Stimulated activated CD8-positive, alpha-beta memory T cell treated with anti-CD3 and anti-CD28 coated beads, Interleukin-7, amount 100 ng/mL, for 4 hours (primary cell): ENCODE data around the gene HSPA14.
"Not testable (repeated sequence)": the region's sequence is repeated elsewhere in the genome, so short reads cannot be mapped to it uniquely, and the experiment has no call there.

ENCODE experiments used
- DNase-seq, 2 donors: peaks; one replicate each; pipeline ENCODE4 v3.0.0-alpha.2; 2020; ENCODE audit warnings: low read depth in 2 of 2

The HSPA14 gene, protein sequence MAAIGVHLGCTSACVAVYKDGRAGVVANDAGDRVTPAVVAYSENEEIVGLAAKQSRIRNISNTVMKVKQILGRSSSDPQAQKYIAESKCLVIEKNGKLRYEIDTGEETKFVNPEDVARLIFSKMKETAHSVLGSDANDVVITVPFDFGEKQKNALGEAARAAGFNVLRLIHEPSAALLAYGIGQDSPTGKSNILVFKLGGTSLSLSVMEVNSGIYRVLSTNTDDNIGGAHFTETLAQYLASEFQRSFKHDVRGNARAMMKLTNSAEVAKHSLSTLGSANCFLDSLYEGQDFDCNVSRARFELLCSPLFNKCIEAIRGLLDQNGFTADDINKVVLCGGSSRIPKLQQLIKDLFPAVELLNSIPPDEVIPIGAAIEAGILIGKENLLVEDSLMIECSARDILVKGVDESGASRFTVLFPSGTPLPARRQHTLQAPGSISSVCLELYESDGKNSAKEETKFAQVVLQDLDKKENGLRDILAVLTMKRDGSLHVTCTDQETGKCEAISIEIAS

DNA sequence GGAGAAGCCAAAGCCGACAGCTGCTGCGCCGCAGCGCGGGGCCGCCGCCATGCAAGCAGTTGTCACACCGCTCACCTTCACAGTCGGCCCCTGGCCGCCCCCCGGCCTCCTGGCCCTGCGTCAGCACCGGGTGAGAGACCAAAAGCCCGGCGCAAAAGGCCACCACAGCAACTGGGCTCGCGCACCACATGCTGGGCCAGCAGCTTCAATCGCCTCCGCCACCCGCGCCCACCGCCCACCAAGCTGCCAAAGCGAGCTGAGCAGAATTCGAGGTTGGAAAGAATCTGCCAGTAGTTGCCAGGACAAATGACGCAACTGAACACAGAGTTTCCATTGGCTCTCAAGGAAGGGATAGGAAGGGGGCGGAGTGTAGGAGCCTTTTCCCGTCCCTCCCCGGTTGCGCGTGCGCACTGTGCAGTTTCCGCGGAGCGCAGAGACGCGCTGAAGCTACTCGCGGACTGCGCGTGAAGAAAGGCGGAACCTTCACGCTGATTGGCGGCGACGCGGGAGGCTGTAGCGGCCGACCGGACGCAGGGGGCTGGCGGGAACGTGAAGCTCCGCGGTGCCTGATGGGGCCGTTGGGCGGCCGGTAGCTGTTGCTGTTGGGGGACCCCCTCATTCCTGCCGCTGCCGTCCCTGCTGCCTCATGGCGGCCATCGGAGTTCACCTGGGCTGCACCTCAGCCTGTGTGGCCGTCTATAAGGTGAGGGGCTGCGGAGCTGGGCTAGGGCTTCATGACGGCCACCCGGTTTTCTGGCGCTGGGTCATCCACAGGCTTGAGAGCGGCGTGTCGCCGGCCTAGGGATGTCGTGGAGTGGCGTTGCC lies at the start of gene HSPA14, which contains the start of the genes CDNF and MSANTD7:
Gene HSPA14 (plus strand): TSS at position 550 of the 825 bp plus-strand sequence. CDS start 97 bp downstream, at position 647.
Gene CDNF (minus strand): TSS at position 281 of the 825 bp plus-strand sequence. CDS start 91 bp downstream, at position 190.
Gene MSANTD7 (plus strand): TSS at position 550 of the 825 bp plus-strand sequence. CDS start 3,979 bp downstream, outside the sequence.
- DNase-seq, result peak; percentile 98 to 99

DNA sequence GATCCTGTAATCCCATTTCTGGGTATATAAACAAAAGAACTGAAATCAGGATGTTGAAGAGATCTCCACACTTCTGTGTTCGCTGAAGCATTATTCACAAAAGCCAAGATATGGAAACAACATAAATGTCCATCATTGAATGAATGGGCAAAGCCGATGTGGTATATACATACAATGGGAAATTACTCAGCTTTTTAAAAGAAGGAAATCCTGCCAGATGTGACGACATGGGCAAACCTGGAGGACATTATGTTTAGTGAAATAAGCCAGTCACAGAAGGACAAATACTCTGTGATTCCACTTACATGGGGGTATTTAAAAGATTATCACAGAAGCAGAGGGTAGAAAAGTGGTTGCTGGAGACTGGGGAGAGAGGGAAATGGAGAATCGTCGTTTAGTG lies 39.5 kb upstream of the HSPA14 start:
- DNase-seq, result no peak

DNA sequence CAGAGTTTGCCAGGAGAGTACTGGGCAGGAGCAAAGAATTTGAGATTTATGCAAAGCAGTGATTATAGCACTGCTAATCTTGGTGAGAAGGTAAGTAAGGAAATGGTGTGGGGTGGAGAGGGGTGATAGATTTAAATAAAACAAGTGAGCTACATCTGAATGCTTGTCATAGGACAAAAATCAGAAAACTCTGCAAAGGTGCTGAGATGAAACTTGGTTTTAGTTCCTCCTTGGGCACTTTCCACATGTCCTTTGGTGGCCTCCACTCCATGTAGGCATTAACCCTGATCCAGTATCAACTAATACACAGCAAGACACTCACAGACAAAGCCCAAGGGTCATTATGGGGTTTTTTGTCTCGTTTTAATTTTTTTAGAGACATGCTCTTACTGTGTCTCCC lies 37.7 kb upstream of the HSPA14 start:
- DNase-seq, result no peak

DNA sequence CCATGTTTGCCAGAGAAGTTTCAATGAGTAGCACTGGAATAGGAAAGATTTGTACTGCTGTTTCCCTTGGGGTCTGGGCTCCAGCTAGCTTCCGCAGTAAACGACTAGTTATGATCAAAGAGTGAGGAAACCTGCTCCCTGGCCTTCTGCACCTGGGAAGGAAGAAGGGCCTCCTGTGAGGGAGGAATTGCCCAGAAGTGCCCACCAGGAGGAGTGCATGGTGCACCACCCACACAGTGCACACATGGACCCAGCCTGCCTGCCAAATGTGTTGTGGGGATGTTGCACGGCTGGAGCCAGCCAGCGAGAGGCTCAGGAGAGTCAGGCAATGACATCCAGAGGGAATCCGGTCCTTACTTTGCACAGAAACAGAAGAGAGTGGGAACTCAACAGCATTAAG lies 36.4 kb upstream of the HSPA14 start:
- DNase-seq, result no peak

DNA sequence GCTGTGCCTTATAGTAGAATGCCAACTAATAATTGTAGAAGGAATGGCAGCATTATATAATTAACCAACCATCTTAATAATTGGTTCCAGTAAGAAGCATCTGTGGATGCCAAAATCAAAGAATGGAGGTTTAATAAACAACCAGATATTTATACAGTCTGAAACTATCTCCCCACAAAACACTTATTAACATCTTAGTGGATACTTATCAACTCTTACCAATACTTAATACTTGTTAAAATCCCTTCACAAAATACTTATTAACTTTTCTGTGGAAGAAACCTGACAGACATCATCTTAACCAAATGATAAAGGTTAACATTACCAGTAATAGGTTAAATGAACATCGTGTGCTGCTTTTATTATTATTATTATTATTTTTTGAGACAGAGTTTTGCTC lies 34.3 kb upstream of the HSPA14 start:
- DNase-seq, result no peak

DNA sequence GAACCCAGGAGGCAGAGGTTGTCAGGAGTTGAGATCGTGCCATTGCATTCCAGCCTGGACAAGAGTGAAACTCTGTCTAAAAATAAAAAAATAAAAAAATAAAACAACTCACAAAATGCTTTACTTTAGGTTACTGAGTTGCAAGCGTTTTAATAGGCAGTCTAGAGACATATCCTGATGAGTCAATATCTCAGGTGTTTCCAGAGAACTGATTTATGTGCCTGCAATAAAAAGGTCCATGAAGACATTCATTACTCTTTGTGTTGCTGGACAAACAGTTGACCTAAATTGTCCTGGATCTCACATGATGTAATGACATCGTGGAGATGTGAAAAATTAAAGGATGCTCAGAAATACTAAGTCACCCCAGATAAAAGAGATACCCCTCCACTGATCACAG lies 31.8 kb upstream of the HSPA14 start:
- no peak for DNase-seq

DNA sequence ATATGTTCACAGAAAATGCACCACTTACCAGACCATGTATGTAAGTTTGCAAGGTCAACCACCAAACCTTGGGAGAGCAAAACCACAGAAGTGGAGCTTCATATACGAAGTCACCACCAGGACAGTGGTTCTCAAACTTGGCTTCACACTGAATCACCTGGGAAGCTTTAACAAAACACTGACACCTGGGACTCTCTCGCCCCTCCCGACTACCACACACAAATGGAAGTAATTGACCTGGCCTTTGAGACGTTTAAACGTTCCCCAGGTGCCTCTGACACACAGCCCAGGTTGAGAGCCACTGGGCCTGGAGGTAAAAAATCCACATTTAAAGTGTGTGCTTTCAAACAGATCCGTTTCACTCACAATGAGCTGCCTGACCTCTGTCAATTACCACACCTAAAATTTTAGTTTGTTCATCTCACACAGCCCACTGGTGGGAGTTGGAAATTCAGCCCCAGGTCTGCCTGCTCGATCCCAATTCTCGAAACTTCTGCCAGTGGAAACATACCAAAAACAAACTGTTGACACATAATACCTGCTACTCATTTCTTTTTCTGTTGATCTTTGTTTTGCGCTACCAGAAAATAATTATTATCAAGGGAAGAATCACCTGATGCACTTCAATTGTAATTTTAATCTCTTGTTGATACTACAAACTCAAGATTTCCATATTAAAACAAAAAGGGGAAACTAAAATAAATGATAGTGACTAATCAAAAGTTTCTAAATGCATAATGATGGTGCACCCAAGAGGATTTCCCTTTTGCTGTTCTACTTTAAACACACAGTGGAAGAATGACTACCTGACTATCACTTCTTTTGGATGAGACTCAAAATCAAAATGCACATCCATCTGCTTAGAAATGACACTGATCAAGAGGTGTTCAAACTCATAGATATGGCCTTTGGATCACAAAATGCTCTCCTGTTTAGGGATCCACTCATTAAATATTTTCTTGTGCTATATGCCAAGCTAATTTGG lies 26.8 kb upstream of the HSPA14 start:
- DNase-seq, result no peak

DNA sequence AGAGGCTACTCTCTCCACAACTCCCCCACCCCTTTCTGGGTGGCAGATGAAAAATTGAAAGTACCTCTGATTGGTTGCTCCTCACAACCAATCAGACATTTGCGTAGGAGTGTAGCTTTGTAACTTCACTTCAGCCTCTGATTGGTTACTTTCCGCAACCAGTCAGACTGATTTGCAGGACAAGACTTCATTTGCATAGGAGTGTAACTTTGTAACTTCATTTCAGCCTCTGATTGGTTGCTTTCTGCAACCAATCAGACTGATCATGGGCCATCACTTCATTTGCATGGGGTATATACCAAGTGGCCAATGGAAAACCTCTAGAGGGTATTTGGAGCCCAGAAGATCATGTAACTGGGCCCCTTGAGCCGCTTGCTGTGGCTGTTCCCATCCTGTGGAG lies 25.8 kb upstream of the HSPA14 start:
- DNase-seq, result no peak

DNA sequence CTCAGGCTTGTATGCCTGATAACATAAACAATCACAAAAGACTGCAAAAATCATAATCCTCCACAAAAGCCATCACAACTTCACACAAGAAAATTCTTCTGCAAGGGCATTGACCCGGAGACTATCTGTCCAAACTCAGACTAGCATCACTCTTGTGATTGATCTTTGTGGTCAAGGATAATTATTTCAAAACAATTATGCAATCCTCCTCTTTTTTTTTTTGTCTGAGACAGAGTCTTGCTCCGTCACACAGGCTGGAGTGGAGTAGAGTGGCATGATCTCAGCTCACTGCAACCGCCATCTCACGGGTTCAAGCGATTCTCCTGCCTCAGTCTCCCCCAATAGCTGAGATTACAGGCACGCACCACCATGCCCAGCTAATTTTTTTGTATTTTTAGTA lies 22.4 kb upstream of the HSPA14 start:
- no peak for DNase-seq

DNA sequence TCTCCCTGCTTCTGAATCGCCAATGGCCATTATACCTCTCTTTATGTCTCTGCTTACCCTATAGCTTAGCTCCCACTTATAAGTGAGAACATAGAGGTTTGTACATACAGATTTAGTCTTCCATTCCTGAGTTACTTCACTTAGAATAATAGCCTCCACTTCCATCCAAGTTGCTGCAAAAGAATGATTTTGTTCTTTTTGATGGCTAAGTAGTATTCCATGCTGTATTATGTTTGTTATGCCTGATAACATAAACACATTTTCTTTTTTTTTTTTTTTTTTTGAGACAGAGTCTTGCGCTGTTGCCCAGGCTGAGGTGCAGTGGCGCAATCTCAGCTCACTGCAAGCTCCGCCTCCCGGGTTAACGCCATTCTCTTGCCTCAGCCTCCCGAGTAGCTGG lies 21.4 kb upstream of the HSPA14 start:
- not testable (repeated sequence) for DNase-seq

DNA sequence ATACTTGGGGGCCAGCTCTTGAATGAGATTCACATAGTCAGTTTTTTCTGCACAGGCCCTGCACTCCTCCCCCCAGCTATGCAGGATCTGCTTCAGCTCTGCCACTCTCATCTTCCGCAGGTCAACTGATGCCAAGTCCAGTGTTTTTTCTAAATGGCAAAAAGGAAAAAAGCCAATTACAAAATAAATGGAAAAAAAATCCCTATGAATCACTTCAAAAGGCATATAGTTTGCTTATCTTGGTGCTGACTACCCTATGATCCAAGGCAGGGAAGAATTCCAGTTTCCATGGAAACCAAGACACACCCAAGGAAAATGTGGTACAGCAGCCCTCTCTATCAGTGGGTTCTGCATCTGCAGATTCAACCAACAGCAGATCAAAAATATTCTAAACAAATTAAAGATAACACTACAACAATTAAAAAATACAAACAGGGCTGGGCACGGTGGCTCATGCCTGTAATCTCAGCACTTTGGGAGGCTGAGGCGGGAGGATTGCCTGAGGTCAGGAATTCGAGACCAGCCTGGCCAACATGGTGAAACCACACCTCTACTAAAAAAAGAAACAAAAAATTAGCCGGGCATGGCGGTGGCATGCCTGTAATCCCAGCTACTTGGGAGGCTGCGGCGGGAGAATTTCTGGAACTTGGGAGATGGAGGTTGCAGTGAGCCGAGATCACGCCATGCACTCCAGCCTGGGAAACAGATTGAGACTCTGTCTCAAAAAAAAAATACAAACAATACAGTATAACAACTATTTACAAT lies 17.9 kb upstream of the HSPA14 start:
- DNase-seq, result no peak

DNA sequence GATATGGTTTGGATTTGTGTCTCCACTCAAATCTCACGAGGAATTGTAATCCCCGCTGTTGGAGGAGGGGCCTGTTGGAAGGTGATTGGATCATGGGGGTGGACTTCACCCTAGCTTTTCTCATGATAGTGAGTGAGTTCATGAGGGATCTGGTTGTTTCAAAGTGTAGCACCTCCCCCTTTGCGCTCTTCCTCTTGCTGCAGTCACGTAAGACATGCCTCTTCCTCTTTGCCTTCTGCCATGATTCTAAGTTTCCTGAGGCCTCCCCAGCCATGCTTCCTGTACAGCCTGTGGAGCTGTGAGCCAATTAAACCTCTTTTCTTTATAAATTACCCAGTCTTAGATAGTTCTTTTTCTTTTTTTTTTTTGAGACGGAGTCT lies 17.3 kb upstream of the HSPA14 start:
- no peak for DNase-seq

DNA sequence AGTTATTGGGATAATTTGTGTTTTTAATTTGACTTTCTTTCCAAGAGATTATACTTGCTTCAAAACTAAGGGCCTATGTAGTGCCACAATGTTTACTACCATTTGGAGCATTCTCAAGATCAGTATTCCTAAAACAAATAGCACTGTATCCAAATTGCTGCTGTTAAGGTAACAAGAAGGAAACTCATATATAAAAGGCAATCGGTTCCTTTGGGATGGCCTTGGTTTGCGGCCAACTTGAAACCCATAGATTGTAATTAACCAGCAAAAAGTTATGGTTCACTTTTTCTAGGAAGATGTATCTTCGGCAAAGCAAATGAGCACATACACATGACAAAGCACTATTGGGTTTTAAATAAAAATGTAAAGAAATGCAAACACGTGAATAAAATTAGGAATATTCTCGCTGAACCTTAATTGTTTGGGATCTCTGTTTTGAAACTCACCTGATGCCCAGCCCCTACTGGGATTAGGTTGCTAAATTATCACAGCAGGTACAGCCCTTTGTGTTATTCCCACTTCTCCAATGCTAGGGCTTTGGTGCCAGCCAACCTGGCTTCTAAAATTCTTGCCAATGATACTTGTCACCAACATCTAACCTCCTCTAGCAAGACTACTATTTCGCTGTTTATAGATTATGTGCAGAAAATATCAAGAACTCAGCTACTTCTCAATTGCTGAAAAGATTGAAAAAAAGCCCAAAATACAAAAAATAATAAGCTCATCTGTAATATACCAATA lies 16.3 kb upstream of the HSPA14 start:
- no peak for DNase-seq

DNA sequence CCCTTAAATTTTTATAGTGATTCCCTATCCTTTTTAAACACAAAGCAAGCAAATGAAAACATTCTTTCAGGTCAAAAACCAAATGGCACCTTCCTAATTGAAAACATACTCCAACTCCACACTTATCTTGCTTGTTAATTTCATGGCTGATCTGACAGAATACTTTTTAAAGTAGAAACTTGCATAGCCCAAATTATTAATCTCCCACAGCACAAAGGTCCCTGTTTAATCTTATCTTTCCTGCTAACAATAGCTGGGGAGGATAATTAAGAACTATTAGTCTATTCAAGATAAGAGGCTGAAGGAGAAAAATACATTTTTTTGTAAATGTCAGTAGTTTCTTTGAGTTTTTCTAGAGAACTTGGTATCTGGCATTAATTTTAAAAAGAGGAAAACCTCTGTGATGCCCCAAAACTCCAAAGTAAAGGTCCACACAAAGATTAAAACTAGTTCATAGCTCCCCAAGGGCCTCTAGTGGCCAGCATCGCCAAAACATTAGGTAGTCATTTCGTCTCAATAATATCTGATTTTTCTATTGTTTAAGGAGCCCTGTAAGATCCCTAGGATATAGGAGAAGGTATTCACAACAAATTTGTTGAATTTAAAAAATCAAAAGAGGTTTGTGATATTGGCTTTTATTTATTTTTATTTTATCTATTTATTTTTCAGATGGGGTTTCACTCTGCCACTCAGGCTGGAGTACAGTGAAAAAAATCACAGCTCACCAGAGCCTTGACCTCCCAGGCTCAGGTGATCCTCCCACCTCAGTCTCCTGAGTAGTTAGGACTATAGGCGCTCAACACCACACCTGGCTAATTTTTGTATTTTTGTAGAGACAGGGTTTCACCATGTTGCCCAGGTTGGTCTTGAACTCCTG lies 15.0 kb upstream of the HSPA14 start:
- DNase-seq, result peak in 1 of 2 donors; percentile 27

DNA sequence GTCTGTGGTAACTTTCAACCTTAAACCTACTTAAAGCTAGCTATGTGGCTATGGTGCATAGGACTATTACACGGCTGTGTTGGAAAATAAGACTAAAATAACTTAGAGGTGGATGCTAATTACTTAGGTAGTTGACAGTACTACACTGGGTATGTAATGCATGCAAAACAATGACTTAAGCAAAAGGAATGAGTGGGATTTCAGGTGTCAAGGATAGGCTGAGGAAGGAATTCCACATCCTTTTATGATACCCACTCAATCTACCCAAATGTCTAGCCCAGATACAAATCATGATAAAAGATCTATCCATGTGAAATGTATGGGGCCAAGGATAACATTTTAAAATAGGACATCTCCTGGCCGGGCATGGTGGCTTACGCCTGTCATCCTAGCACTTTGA lies 14.1 kb upstream of the HSPA14 start:
- no peak for DNase-seq

DNA sequence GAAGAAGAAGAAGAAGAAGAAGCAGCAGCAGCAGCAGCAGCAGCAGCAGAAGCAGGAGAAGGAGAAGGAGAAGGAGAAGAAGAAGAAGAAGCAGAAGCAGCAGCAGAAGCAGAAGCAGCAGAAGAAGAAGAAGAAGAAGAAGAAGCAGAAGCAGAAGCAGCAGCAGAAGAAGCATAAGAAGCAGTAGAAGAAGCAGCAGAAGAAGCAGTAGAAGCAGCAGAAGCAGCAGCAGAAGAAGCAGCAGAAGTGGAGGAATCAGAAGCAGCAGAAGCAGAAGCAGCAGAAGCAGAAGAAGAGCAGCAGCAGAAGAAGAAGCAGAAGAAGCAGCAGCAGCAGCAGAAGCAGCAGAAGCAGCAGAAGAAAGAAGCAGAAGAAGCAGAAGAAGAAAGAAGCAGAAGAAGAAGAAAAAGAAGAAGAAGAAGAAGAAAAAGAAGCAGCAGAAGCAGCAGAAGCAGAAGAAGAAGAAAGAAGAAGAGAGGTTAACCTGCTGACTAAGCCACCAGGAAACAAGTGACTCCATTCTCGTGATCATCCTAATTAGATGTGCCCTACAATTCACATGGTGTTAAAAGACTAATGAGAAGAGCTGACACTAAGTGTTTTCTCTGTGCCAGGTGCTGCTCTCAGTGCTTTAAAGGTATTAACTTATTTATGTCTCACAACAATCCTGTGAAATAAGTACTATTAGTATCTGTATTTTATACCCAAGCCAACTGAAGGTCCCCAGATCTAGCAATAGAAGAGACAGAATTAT lies 11.9 kb upstream of the HSPA14 start:
- no peak for DNase-seq

DNA sequence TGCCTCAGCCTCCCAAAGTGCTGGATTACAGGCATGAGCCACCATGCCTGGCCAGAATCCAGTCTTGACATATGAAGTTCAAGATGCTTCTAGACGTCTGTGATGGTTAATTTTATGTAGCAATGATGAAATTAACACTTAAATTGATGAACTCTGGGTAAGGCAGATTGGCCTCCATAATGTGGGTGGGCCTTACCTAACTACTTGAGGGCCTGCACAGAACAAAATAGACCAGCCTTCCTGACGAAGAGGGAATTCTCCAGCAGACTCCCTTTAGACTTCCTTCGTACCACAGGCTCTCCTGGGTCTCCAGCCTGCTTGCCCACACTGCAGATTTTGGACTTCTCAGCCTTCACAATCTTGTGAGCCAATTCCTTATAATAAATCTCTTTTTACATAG lies 5.0 kb upstream of the HSPA14 start:
- DNase-seq, result no peak

DNA sequence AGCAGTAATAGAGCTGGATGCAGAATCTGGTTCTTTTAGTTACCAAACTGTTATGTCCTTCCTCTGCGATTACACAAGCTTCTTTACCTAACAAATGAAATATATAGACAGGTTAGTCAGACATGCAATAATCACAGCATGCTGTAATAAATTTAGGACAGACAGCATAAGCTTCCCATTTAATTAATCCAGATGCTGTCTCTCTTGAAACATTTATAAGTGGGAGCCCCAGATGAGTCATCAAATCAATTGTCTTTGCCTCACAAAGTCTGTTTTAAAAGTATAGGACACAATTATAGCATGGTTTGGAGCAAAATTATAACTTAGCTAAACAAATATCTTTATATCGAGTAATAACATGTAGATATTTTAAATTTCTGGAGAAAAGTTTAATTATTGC lies 1.9 kb upstream of the HSPA14 start:
- no peak for DNase-seq
